IMR-90 (cell line): Measurements from ENCODE around the gene DCAF5. TPM values are rescaled to one million over a fixed set of nuclear protein-coding genes. Genes with fewer than 3 reads are reported as not detected.

Source experiments
- ATAC-seq: fragments of 200-7000 bp; cut with Tn5 transposase; 2 replicates; pipeline ENCODE4 v1.9.1; 2020; ENCODE audit warnings: low read depth, mild to moderate bottlenecking, moderate library complexity
- BruUV-seq: library from RNA; stranded (reverse); fragments of 400-500 nt; replicated peaks from 2 replicates; lab custom pipeline; 2021; lab: Mats Ljungman, UMichigan
- CTCF ChIA-PET: fragments of 300-600 bp; formaldehyde crosslinking; extraction: SDS; loops from one replicate; lab custom pipeline; 2021; ENCODE audit warnings: antibody characterized with exemption; lab: Yijun Ruan, JAX
- POLR2A ChIA-PET: fragments of 300-600 bp; sonication (Branson Sonifier 250); formaldehyde crosslinking; loops from one replicate; lab custom pipeline; 2022; ENCODE audit warnings: antibody characterized with exemption; ENCODE audit not compliant: unreplicated experiment; lab: Charles Lee
- DNase-seq: peaks from one replicate; pipeline ENCODE4 v3.0.0; 2013
- H2AFZ ChIP-seq: replicated peaks from 2 replicates; pipeline ENCODE3; 2013; ENCODE audit warnings: low read length, mild to moderate bottlenecking; ENCODE audit not compliant: poor library complexity
- H2AK5ac ChIP-seq: 2 replicates; pipeline ENCODE4 v1.6.1; 2013; ENCODE audit warnings: low read depth, low read length, inconsistent platforms
- H2AK9ac ChIP-seq: replicated peaks from 2 replicates; pipeline ENCODE3; 2013; ENCODE audit warnings: mild to moderate bottlenecking, low read depth, low read length, moderate library complexity; ENCODE audit not compliant: poor library complexity
- H2BK120ac ChIP-seq: 2 replicates; pipeline ENCODE4 v1.6.1; 2013; ENCODE audit warnings: low read depth, low read length, inconsistent platforms
- H2BK15ac ChIP-seq: 3 replicates; pipeline ENCODE4 v1.6.1; 2013; ENCODE audit warnings: low read depth, low read length, inconsistent platforms
- H2BK20ac ChIP-seq: 2 replicates; pipeline ENCODE4 v1.6.1; 2013; ENCODE audit warnings: low read depth, mild to moderate bottlenecking, inconsistent platforms, low read length, moderate library complexity
- H2BK5ac ChIP-seq: 2 replicates; pipeline ENCODE4 v1.6.1; 2013; ENCODE audit warnings: mild to moderate bottlenecking, low read depth, low read length, inconsistent platforms; ENCODE audit not compliant: poor library complexity, severe bottlenecking
- H3K14ac ChIP-seq: replicated peaks from 2 replicates; pipeline ENCODE4 v1.6.1; 2013; ENCODE audit warnings: low read depth, low read length, inconsistent platforms
- H3K18ac ChIP-seq: 2 replicates; pipeline ENCODE4 v1.6.1; 2013; ENCODE audit warnings: low read depth, low read length, control low read depth
- H3K23ac ChIP-seq: 2 replicates; pipeline ENCODE4 v1.6.1; 2013; ENCODE audit warnings: low read depth, low read length, inconsistent platforms
- H3K27ac ChIP-seq: 2 replicates; pipeline ENCODE4 v1.5.1; 2013; ENCODE audit warnings: mild to moderate bottlenecking, control low read depth, low read length; ENCODE audit not compliant: insufficient read depth
- H3K27me3 ChIP-seq: 2 replicates; pipeline ENCODE4 v1.6.1; 2013; ENCODE audit warnings: low read length; ENCODE audit not compliant: control insufficient read depth, insufficient read depth
- H3K36me3 ChIP-seq: 2 replicates; pipeline ENCODE4 v1.6.1; 2013; ENCODE audit warnings: low read length, mixed read lengths; ENCODE audit not compliant: control insufficient read depth, insufficient read depth
- H3K4ac ChIP-seq: 2 replicates; pipeline ENCODE4 v1.6.1; 2013; ENCODE audit warnings: low read depth, low read length, inconsistent platforms
- H3K4me1 ChIP-seq: 2 replicates; pipeline ENCODE4 v1.6.1; 2013; ENCODE audit warnings: low read length, mixed read lengths; ENCODE audit not compliant: control insufficient read depth, insufficient read depth
- H3K4me2 ChIP-seq: 2 replicates; pipeline ENCODE4 v1.6.1; 2013; ENCODE audit warnings: low read depth, mild to moderate bottlenecking, control low read depth, low read length, moderate library complexity
- H3K4me3 ChIP-seq: 2 replicates; pipeline ENCODE4 v1.5.1; 2013; ENCODE audit warnings: low read depth, mild to moderate bottlenecking, control low read depth, low read length, moderate library complexity; ENCODE audit not compliant: insufficient read depth
- H3K56ac ChIP-seq: 2 replicates; pipeline ENCODE4 v1.6.1; 2013; ENCODE audit warnings: low read length, inconsistent platforms; ENCODE audit not compliant: insufficient read depth; ENCODE audit errors: extremely low read depth
- H3K79me1 ChIP-seq, 2 experiments: 2 replicates each; pipeline ENCODE4 v1.6.1; 2013; ENCODE audit warnings: low read length in 2 of 2, inconsistent platforms in 1 of 2, low read depth in 1 of 2
- H3K9ac ChIP-seq: 2 replicates; pipeline ENCODE4 v1.6.1; 2013; ENCODE audit warnings: low read depth, low read length, control low read depth
- H3K9me1 ChIP-seq: 2 replicates; pipeline ENCODE4 v1.6.1; 2013; ENCODE audit warnings: low read length, inconsistent platforms; ENCODE audit not compliant: insufficient read depth
- H3K9me3 ChIP-seq: 2 replicates; pipeline ENCODE4 v1.6.1; 2013; ENCODE audit warnings: low read length; ENCODE audit not compliant: control insufficient read depth, insufficient read depth
- H4K20me1 ChIP-seq: 2 replicates; pipeline ENCODE4 v1.6.1; 2013; ENCODE audit warnings: low read length, inconsistent platforms; ENCODE audit not compliant: insufficient read depth
- H4K5ac ChIP-seq: 2 replicates; pipeline ENCODE4 v1.6.1; 2013; ENCODE audit warnings: mild to moderate bottlenecking, low read depth, low read length, control low read depth
- H4K8ac ChIP-seq, 2 experiments: 2 replicates each; pipeline ENCODE4 v1.6.1; 2013; ENCODE audit warnings: low read depth in 2 of 2, low read length in 2 of 2, control low read depth in 1 of 2, inconsistent platforms in 1 of 2
- H4K91ac ChIP-seq: 2 replicates; pipeline ENCODE4 v1.6.1; 2013; ENCODE audit warnings: low read depth, low read length, inconsistent platforms; ENCODE audit not compliant: insufficient read depth
- BHLHE40 ChIP-seq: fragments of 150-350 bp; IDR thresholded peaks from 2 replicates; pipeline ENCODE4 v1.6.1; 2016; ENCODE audit warnings: mild to moderate bottlenecking, low read depth, low read length
- CEBPB ChIP-seq: IDR thresholded peaks from 2 replicates; pipeline ENCODE4 v1.6.1; 2012; ENCODE audit warnings: low read depth, low read length, improper control_type of control experiment
- CHD1 ChIP-seq: IDR thresholded peaks from 2 replicates; pipeline ENCODE4 v1.6.1; 2012; ENCODE audit warnings: low read depth, low read length, improper control_type of control experiment
- CTCF ChIP-seq: conservative IDR thresholded peaks from 2 replicates; pipeline ENCODE4 v1.5.1; 2012; ENCODE audit warnings: mild to moderate bottlenecking, low read depth, low read length, improper control_type of control experiment
- ELK1 ChIP-seq: fragments of 150-350 bp; IDR thresholded peaks from 2 replicates; pipeline ENCODE4 v1.6.1; 2016; ENCODE audit warnings: low read depth, mild to moderate bottlenecking, low read length, moderate library complexity, borderline replicate concordance
- FOS ChIP-seq: fragments of 150-350 bp; IDR thresholded peaks from 2 replicates; pipeline ENCODE4 v1.6.1; 2016; ENCODE audit warnings: low read depth, low read length
- MAFK ChIP-seq: IDR thresholded peaks from 2 replicates; pipeline ENCODE4 v1.6.1; 2012; ENCODE audit warnings: low read depth, low read length, improper control_type of control experiment
- MAZ ChIP-seq: IDR thresholded peaks from 2 replicates; pipeline ENCODE4 v1.6.1; 2012; ENCODE audit warnings: low read depth, mild to moderate bottlenecking, low read length, improper control_type of control experiment, moderate library complexity, borderline replicate concordance
- MXI1 ChIP-seq: IDR thresholded peaks from 2 replicates; pipeline ENCODE4 v1.6.1; 2012; ENCODE audit warnings: low read depth, mild to moderate bottlenecking, low read length, moderate library complexity, borderline replicate concordance
- NFE2L2 ChIP-seq: fragments of 150-350 bp; IDR thresholded peaks from 2 replicates; pipeline ENCODE4 v1.6.1; 2016; ENCODE audit warnings: low read depth, mild to moderate bottlenecking, low read length
- POLR2A ChIP-seq: IDR thresholded peaks from 2 replicates; pipeline ENCODE4 v1.6.1; 2012; ENCODE audit warnings: mild to moderate bottlenecking, low read depth, low read length
- RAD21 ChIP-seq: IDR thresholded peaks from 2 replicates; pipeline ENCODE4 v1.6.1; 2012; ENCODE audit warnings: low read length, improper control_type of control experiment
- RCOR1 ChIP-seq: IDR thresholded peaks from 2 replicates; pipeline ENCODE4 v1.6.1; 2012; ENCODE audit warnings: mild to moderate bottlenecking, low read length, improper control_type of control experiment; ENCODE audit not compliant: insufficient replicate concordance
- RFX5 ChIP-seq: IDR thresholded peaks from 2 replicates; pipeline ENCODE4 v1.8.0; 2012; ENCODE audit warnings: low read depth, mild to moderate bottlenecking, low read length, moderate library complexity
- SMC3 ChIP-seq: fragments of 150-350 bp; IDR thresholded peaks from 2 replicates; pipeline ENCODE4 v1.6.1; 2016; ENCODE audit warnings: low read depth, mild to moderate bottlenecking, antibody characterized with exemption, low read length, moderate library complexity
- USF2 ChIP-seq: fragments of 150-350 bp; IDR thresholded peaks from 2 replicates; pipeline ENCODE4 v1.6.1; 2017; ENCODE audit warnings: mild to moderate bottlenecking, antibody characterized with exemption, low read length, low read depth
- WGBS, 2 experiments: methylation state at CpG; one replicate each; pipeline versions ENCODE4 v1.1.5 to v1.1.7; 2013; ENCODE audit warnings: missing lambda C conversion rate in 2 of 2; ENCODE audit not compliant: insufficient read length in 1 of 2; ENCODE audit errors: extremely low coverage in 2 of 2; 5-methylcytosine and 5-hydroxymethylcytosine counted together
- dilution Hi-C: fragments of 300-500 bp; cut with HindIII; formaldehyde crosslinking; loops from one replicate; pipeline ENCODE4 v1.14.3; 2018; ENCODE audit warnings: low sequenced_read_pairs; ENCODE audit not compliant: unreplicated experiment
- in situ Hi-C: fragments of 300-500 bp; cut with MboI; formaldehyde crosslinking; loops from 3 replicates; pipeline ENCODE4 v1.14.3; 2019; ENCODE audit warnings: low sequenced_read_pairs, inconsistent platforms, mixed read lengths
- intact Hi-C: fragments of 100-400 bp; cut with micrococcal nuclease; formaldehyde crosslinking; loops from 2 replicates; pipeline ENCODE4 v1.10.0; 2022
- polyA plus RNA-seq, 3 experiments: library from polyadenylated mRNA; depleted of rRNA; stranded (reverse); fragments of >200 nt; gene quantifications; 2 replicates each; pipeline ENCODE4 v1.2.3, GENCODE V29; 2012; ENCODE audit warnings: low replicate concordance in 1 of 3
- total RNA-seq: library from RNA; depleted of rRNA; stranded (reverse); fragments of >200 nt; gene quantifications from 2 replicates; pipeline ENCODE4 v1.2.3, GENCODE V29; 2012

Gene DCAF5
- total and polyA plus RNA-seq, 2 of the 4 experiments (the other 2 are of a cell fraction) = 17.6 to 30.4 TPM

DNA sequence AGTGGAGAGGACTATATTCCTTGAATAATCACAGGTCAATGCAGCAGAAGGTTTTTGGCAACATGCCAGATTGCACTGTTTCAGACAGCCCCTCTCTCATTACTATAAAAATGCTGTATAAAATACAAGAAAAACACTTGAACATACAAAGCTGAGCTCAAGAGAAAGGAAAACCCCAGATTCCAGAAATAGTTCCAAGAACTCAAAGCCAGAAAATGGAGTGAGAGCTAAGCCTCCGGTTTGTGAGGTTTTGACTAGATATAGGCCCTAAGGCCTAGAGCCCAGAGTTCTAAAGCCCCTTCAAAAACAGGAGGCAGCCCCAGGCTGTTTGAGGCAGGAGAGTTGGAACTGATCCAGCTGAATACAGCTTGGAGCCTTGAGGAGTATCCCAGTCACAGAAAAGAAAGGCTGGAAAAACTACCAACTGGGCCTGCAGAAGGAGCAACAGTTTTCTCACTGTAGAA is 144.5 kb downstream of the DCAF5 start:
- CTCF ChIA-PET = interaction anchor here (1.2 kb wide), 1 partner anchor 93 kb away, joined by 3 read pairs; no protein-coding TSS in a partner anchor
- peak overlapping the region; percentile 97 for H4K5ac ChIP-seq
- peaks cover 24% of the 10 kb centered on the region for H3K4me1 ChIP-seq
- peak overlapping the region; percentile 7 for H2AFZ ChIP-seq
- dilution Hi-C loops (no loop called here), in situ Hi-C loops (no loop called here), intact Hi-C loops (no loop called here)
- DNase-seq = peak; percentile 64
- no CpG with 5 or more reads among the region's 1 CpG for WGBS, 2 experiments
- no peak overlapping the region for H3K4me2 ChIP-seq
- peak overlapping the region; percentile 84; the same call in 1 of the 2 replicates for H3K14ac ChIP-seq
- peak overlapping the region; percentile 58 to 71; a peak in 3 of 4 replicates for H4K8ac ChIP-seq
- H3K27ac ChIP-seq = peak overlapping the region; percentile 26; the same call in 1 of the 2 replicates
- H3K9ac ChIP-seq = peak overlapping the region; percentile 1
- no peaks in the 10 kb centered on the region for H4K20me1 ChIP-seq
- POLR2A ChIA-PET = no interaction called here
- no peaks in the 10 kb centered on the region for H3K27me3 ChIP-seq
- peak overlapping the region; percentile 11; the same call in 1 of the 2 replicates for H2BK120ac ChIP-seq
- peak overlapping the region; percentile 52 for H2AK9ac ChIP-seq
- peaks cover 19% of the 10 kb centered on the region for H3K9me1 ChIP-seq
- no peak for TF ChIP-seq RCOR1
- no peak for TF ChIP-seq ELK1
- TF ChIP-seq RAD21 = no peak
- no peak for TF ChIP-seq CHD1
- TF ChIP-seq MAZ = no peak
- TF ChIP-seq CEBPB = no peak
- TF ChIP-seq USF2 = no peak
- TF ChIP-seq BHLHE40 = no peak
- TF ChIP-seq MXI1 = no peak
- TF ChIP-seq POLR2A = no peak
- no peak for TF ChIP-seq NFE2L2
- TF ChIP-seq CTCF = no peak
- no peak for TF ChIP-seq FOS
- TF ChIP-seq RFX5 = no peak
- TF ChIP-seq MAFK = no peak
- TF ChIP-seq SMC3 = no peak
- BruUV-seq = no TSS peak
- H3K56ac ChIP-seq = no peak overlapping the region
- no peaks in the 10 kb centered on the region for H3K9me3 ChIP-seq
- H3K23ac ChIP-seq = 0 out of 2 replicates have a peak overlapping the region, but pooled peaks have one; percentile 68
- H4K91ac ChIP-seq = peak overlapping the region; percentile 16
- peak overlapping the region; percentile 2; the same call in 1 of the 3 replicates for H2BK15ac ChIP-seq
- H2AK5ac ChIP-seq = no peak overlapping the region
- peak overlapping the region; percentile 8; the same call in 1 of the 2 replicates for H2BK20ac ChIP-seq
- H2BK5ac ChIP-seq = peak overlapping the region; percentile 22
- no peak; the same call in 1 of the 2 replicates for ATAC-seq
- H3K79me1 ChIP-seq = peaks cover 0 to 14% of the 10 kb centered on the region in 2 experiments; a peak in 2 of 4 replicates
- H3K4ac ChIP-seq = peak overlapping the region; percentile 85
- H3K18ac ChIP-seq = peak overlapping the region; percentile 91
- no peak overlapping the region for H3K4me3 ChIP-seq
- no peaks in the 10 kb centered on the region for H3K36me3 ChIP-seq
